ENCODE results near the gene FOXC1. TPM values are rescaled to one million over a fixed set of nuclear protein-coding genes. Genes with fewer than 3 reads are reported as not detected.

FOXC1 gene
- total and polyA plus RNA-seq, 2 of the 13 experiments (the other 11 are each of a cell fraction or from before 2014, with no cell fraction given), result 0.44 to 0.55 TPM

DNA sequence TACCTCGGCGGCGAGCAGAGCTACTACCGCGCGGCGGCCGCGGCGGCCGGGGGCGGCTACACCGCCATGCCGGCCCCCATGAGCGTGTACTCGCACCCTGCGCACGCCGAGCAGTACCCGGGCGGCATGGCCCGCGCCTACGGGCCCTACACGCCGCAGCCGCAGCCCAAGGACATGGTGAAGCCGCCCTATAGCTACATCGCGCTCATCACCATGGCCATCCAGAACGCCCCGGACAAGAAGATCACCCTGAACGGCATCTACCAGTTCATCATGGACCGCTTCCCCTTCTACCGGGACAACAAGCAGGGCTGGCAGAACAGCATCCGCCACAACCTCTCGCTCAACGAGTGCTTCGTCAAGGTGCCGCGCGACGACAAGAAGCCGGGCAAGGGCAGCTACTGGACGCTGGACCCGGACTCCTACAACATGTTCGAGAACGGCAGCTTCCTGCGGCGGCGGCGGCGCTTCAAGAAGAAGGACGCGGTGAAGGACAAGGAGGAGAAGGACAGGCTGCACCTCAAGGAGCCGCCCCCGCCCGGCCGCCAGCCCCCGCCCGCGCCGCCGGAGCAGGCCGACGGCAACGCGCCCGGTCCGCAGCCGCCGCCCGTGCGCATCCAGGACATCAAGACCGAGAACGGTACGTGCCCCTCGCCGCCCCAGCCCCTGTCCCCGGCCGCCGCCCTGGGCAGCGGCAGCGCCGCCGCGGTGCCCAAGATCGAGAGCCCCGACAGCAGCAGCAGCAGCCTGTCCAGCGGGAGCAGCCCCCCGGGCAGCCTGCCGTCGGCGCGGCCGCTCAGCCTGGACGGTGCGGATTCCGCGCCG is 994 bp downstream of the FOXC1 start (continued):
- TF ChIP-seq SALL1 (CRISPR knock-in tag; IDR thresholded peaks at IDR 0.05) (0 out of 2 replicates have a peak, but pooled peaks have one; percentile 27), PRDM15 (CRISPR knock-in tag; IDR thresholded peaks at IDR 0.05) (0 out of 2 replicates have a peak, but pooled peaks have one; percentile 24), IKZF4 (CRISPR knock-in tag; IDR thresholded peaks at IDR 0.05; ENCODE audit: borderline replicate concordance, low read depth, not compliant biosample characterization) (no peak), HNRNPK (IDR thresholded peaks at IDR 0.05; ENCODE audit: low read depth, low read length, poor library complexity, severe bottlenecking) (no peak), RNF2 (conservative IDR thresholded peaks at IDR 0.05; ENCODE audit: low read depth) (peak; percentile 51; the same call in 1 of the 2 replicates), ZNF468 (CRISPR knock-in tag; IDR thresholded peaks at IDR 0.05) (0 out of 2 replicates have a peak, but pooled peaks have one; percentile 66), TFE3 (CRISPR knock-in tag; IDR thresholded peaks at IDR 0.05) (no peak), EHMT2 (IDR thresholded peaks at IDR 0.05; ENCODE audit: borderline replicate concordance, low read depth, low read length) (no peak), MTA1 (CRISPR knock-in tag; IDR thresholded peaks at IDR 0.05; ENCODE audit: borderline replicate concordance) (no peak)
- TF ChIP-seq, protein P1, sequence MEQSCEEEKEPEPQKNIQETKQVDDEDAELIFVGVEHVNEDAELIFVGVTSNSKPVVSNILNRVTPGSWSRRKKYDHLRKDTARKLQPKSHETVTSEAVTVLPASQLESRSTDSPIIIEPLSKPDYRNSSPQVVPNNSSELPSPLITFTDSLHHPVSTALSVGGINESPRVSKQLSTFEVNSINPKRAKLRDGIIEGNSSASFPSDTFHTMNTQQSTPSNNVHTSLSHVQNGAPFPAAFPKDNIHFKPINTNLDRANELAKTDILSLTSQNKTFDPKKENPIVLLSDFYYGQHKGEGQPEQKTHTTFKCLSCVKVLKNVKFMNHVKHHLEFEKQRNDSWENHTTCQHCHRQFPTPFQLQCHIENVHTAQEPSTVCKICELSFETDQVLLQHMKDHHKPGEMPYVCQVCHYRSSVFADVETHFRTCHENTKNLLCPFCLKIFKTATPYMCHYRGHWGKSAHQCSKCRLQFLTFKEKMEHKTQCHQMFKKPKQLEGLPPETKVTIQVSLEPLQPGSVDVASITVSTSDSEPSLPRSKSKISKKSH (CRISPR knock-in tag; IDR thresholded peaks at IDR 0.05; ENCODE audit: borderline replicate concordance), result peak; percentile 8; the same call in 1 of the 2 replicates
- TF ChIP-seq, protein P2, sequence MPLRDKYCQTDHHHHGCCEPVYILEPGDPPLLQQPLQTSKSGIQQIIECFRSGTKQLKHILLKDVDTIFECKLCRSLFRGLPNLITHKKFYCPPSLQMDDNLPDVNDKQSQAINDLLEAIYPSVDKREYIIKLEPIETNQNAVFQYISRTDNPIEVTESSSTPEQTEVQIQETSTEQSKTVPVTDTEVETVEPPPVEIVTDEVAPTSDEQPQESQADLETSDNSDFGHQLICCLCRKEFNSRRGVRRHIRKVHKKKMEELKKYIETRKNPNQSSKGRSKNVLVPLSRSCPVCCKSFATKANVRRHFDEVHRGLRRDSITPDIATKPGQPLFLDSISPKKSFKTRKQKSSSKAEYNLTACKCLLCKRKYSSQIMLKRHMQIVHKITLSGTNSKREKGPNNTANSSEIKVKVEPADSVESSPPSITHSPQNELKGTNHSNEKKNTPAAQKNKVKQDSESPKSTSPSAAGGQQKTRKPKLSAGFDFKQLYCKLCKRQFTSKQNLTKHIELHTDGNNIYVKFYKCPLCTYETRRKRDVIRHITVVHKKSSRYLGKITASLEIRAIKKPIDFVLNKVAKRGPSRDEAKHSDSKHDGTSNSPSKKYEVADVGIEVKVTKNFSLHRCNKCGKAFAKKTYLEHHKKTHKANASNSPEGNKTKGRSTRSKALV (CRISPR knock-in tag; IDR thresholded peaks at IDR 0.05), result peak; percentile 95
- TF ChIP-seq, protein P3, sequence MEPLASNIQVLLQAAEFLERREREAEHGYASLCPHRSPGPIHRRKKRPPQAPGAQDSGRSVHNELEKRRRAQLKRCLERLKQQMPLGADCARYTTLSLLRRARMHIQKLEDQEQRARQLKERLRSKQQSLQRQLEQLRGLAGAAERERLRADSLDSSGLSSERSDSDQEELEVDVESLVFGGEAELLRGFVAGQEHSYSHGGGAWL (CRISPR knock-in tag; IDR thresholded peaks at IDR 0.05), result peak; percentile 64; the same call in 1 of the 2 replicates

Data from HepG2 (cell line).